Bronchial epithelial cell (primary cell): ENCODE data around the gene IRF2. TPM values are rescaled to one million over a fixed set of nuclear protein-coding genes. Genes with fewer than 3 reads are reported as not detected.

Source experiments
- DNase-seq: peaks from one replicate; pipeline ENCODE4 v3.0.0-alpha.2; 2010; ENCODE audit warnings: low read depth
- FAIRE-seq: peaks from 2 replicates; lab custom pipeline; 2011; peaks lifted over from hg19 to GRCh38; lab: Jason Lieb, UNC
- H3K27me3 ChIP-seq: 2 replicates; pipeline ENCODE4 v1.5.1; 2011; ENCODE audit warnings: low read length; ENCODE audit not compliant: control insufficient read depth, insufficient read depth
- H3K36me3 ChIP-seq: 2 replicates; pipeline ENCODE4 v1.5.1; 2011; ENCODE audit warnings: low read length; ENCODE audit not compliant: control insufficient read depth, insufficient read depth
- H3K4me3 ChIP-seq: 2 replicates; pipeline ENCODE4 v1.5.1; 2011; ENCODE audit warnings: mild to moderate bottlenecking, low read depth, low read length, control low read depth
- total RNA-seq: library from RNA; depleted of rRNA; stranded (reverse); fragments of >200 nt; gene quantifications from 2 replicates; pipeline ENCODE4 v1.2.1, GENCODE V29; 2014
- TF ChIP-seq, protein P1 (sequence below): IDR thresholded peaks from 2 replicates; pipeline ENCODE4 v1.5.1; 2011; ENCODE audit warnings: mild to moderate bottlenecking, moderate library complexity, low read length, control low read depth, inconsistent platforms; ENCODE audit not compliant: insufficient read depth, severe bottlenecking

IRF2 gene
- total RNA-seq, 1 donor from 2014 or later: 16.1 TPM

DNA sequence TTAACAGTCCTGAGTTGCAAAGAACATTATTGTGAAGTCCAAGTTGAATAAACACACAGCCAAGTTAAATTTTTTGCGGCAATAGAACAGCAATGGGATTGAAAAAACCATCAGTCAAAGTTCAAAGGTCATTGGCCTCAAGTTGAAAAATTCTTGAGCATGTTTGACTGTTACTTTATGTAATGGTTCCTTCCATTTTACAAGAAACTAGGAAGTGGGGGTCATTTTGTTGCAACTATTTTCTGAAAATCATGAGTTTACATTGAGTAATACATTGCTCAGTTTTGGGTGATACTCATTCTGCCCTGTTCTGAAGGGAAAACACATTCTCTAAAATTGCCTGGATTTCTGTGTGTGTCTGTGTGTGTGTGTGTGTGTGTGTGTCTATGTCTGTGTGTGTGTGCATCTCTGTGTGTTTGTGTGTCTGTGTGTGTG lies 5.2 kb upstream of the IRF2 start:
- FAIRE-seq: no peak
- H3K27me3 ChIP-seq: no peaks in the 10 kb centered on the region
- TF ChIP-seq, protein P1, sequence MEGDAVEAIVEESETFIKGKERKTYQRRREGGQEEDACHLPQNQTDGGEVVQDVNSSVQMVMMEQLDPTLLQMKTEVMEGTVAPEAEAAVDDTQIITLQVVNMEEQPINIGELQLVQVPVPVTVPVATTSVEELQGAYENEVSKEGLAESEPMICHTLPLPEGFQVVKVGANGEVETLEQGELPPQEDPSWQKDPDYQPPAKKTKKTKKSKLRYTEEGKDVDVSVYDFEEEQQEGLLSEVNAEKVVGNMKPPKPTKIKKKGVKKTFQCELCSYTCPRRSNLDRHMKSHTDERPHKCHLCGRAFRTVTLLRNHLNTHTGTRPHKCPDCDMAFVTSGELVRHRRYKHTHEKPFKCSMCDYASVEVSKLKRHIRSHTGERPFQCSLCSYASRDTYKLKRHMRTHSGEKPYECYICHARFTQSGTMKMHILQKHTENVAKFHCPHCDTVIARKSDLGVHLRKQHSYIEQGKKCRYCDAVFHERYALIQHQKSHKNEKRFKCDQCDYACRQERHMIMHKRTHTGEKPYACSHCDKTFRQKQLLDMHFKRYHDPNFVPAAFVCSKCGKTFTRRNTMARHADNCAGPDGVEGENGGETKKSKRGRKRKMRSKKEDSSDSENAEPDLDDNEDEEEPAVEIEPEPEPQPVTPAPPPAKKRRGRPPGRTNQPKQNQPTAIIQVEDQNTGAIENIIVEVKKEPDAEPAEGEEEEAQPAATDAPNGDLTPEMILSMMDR: no peak

DNA sequence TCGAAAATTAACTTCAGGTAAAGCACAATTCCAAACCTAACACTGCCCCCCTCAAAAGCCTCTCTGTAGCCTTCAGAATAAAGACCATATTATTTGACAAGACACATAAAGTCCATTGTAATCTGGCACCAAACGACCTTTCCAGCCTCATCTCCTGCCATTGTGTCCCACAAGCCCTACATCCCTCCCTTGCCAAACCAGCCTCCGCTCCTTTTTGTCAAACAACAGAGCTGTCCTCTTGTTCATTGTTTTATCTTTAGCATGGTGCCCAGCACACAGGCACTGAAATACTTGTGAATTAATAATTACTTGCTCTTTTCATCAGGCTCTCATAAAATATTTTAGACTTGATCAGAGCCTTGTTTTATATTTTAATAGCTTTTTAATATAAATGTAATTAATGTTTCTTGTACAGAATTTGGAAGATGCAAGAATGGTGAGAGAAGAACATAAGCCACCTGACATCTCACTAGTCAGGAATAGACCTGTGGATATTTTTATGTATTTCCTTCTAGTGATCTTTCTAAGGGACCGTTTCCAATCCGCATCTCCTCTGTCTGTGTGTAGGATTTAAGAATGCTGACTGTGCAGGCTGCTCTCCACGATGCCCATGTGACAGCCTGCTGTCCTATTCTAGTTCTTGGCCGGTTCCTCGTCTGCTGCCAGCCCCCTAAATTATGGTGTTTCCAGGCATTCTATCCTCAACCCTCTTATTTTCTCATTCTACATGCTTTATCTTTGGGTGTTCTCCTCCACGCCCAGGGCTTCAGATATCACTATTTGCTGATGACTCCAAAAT lies 3.0 kb upstream of the IRF2 start:
- DNase-seq (no peak), FAIRE-seq (no peak)
- Histone ChIP-seq H3K36me3 (no peaks in the 10 kb centered on the region), H3K4me3 (no peak overlapping the region), H3K27me3 (no peaks in the 10 kb centered on the region)
- TF ChIP-seq, protein P1: no peak

More for the DNA sequence above, 5.2 kb upstream of the IRF2 start:
- no peak for DNase-seq
- Histone ChIP-seq H3K36me3 (no peaks in the 10 kb centered on the region), H3K4me3 (no peak overlapping the region)

DNA sequence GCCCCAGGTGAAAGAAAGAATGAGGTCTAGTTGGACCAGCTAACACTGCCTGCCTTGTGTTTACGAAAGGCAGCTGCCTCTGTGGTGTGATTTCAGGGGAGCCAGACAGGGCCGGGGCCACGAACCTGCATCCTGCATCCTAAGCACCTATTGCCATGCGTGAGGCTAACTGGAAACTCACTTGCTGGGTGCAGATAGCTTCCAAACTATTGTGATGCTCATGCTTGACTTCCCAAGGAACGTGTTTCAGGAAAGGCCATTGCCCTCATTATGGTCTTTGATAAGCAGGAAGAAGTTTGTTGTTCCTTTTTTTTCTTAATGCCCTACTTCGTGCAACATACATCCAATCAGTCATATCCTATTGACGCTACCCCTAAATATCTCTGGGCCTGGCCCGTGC lies 2.3 kb upstream of the IRF2 start:
- Histone ChIP-seq H3K36me3 (no peaks in the 10 kb centered on the region), H3K4me3 (no peak overlapping the region), H3K27me3 (no peaks in the 10 kb centered on the region)
- FAIRE-seq (no peak), DNase-seq (no peak)
- TF ChIP-seq, protein P1: no peak

DNA sequence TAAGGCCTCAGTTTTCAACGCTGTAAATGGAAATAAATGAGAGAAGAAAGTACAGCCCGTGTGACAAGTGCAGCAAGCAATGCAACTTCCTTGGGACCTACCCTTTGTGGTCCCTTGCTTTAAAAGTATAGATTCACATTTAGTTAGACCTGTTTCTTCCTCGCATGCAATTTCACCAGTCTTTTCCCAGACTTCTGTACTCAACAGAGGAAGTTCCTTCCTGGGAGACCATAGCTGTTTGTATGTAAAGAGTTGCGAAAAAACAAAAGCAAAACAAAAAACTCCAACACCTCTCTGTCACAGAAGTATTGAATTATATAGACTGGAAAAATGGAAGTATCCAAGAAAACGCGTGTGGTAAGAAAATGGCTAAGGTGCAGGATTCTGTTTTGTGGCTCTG lies 1.1 kb upstream of the IRF2 start:
- TF ChIP-seq, protein P1: no peak
- DNase-seq (no peak), FAIRE-seq (no peak)
- H3K36me3 ChIP-seq: no peaks in the 10 kb centered on the region
- peak overlapping the region; percentile 66 for H3K4me3 ChIP-seq
- H3K27me3 ChIP-seq: no peaks in the 10 kb centered on the region

DNA sequence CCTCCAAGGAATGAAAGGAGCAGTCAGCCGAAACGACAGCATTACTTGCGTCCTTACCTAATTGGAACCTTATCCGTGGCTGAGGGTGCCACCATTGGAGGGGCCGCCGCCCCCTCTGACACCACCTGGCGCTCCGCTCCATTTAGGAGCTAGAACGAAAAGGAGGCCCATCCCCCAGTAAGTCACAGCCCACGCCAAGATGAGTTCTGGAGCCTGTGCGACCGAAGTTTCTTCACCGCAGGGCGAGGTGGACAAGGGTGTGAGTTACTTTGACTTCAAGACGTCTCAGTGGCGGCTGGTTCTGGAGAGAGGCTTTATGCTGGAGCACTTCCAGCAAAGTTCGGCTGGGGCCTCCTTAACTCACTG lies 729 bp upstream of the IRF2 start:
- peak; percentile 32 for DNase-seq
- Histone ChIP-seq H3K36me3 (no peaks in the 10 kb centered on the region), H3K4me3 (peak overlapping the region; percentile 66), H3K27me3 (no peaks in the 10 kb centered on the region)
- no peak for FAIRE-seq
- TF ChIP-seq, protein P1: no peak
